ENCODE data around the gene RAB3GAP2.
"Not testable (repeated sequence)": the region's sequence is repeated elsewhere in the genome, so short reads cannot be mapped to it uniquely, and the experiment has no call there.

The RAB3GAP2 gene

DNA sequence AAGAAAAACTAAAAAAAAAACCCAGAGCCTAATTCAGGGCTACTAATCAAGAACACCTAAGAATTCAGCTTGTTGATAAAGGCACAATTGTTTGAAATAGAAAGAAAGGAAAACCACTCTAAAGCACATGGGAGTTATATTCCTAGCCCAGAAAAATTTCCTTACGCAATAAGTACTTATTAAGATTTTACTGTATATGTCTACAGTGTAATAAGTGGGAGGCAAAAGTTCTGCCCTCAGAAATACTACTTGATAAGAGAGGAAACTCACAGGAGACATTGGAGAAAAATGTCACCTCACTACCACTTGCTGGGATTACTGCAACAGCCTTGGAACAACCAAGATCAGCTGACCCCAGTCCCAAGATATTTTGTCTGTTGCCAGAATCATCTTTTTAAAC is 112.2 kb downstream of the RAB3GAP2 start:
- TF ChIP-seq, protein P1, sequence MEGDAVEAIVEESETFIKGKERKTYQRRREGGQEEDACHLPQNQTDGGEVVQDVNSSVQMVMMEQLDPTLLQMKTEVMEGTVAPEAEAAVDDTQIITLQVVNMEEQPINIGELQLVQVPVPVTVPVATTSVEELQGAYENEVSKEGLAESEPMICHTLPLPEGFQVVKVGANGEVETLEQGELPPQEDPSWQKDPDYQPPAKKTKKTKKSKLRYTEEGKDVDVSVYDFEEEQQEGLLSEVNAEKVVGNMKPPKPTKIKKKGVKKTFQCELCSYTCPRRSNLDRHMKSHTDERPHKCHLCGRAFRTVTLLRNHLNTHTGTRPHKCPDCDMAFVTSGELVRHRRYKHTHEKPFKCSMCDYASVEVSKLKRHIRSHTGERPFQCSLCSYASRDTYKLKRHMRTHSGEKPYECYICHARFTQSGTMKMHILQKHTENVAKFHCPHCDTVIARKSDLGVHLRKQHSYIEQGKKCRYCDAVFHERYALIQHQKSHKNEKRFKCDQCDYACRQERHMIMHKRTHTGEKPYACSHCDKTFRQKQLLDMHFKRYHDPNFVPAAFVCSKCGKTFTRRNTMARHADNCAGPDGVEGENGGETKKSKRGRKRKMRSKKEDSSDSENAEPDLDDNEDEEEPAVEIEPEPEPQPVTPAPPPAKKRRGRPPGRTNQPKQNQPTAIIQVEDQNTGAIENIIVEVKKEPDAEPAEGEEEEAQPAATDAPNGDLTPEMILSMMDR (conservative IDR thresholded peaks at IDR 0.05; ENCODE audit: low read depth, low read length): no peak

DNA sequence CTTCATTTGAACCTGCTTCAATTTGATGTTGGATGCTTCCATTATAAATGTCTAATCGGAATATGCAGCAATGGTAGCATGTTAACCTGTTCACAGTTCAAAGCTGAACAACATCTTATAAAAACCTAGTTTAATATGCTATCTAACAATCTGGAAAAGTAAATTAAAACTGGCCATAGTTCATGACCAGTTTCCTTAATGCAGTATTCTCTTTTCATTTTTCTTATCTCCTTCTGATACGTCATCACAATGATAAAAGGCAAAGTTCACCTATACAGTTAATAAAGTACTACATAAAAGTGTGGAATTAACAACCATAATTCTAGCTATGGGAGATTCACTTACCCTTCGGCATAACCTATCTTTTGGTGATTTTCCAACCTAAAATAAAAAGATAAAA is 113.2 kb downstream of the RAB3GAP2 start:
- TF ChIP-seq, protein P1 (conservative IDR thresholded peaks at IDR 0.05; ENCODE audit: low read depth, low read length): no peak
- no peak overlapping the region for H3K4me3 ChIP-seq (ENCODE audit: low read length)
- no peak for DNase-seq (ENCODE audit: low read depth)

More for the DNA sequence above, 112.2 kb downstream of the RAB3GAP2 start:
- DNase-seq (ENCODE audit: low read depth): no peak
- no peak overlapping the region for H3K4me3 ChIP-seq (ENCODE audit: low read length)

GRCh38 chr1:220158530-220158929 is 113.7 kb downstream of the RAB3GAP2 start:
- not testable (repeated sequence) for H3K4me3 ChIP-seq (ENCODE audit: low read length); DNase-seq (ENCODE audit: low read depth)

GRCh38 chr1:220157738-220158137 is 114.5 kb downstream of the RAB3GAP2 start:
- no peak for DNase-seq (ENCODE audit: low read depth)
- no peak overlapping the region for H3K4me3 ChIP-seq (ENCODE audit: low read length)
- TF ChIP-seq, protein P1 (conservative IDR thresholded peaks at IDR 0.05; ENCODE audit: low read depth, low read length): no peak

- H3K4me3 ChIP-seq (ENCODE audit: low read length): no peak overlapping the region
- DNase-seq (ENCODE audit: low read depth): no peak
- TF ChIP-seq, protein P1 (conservative IDR thresholded peaks at IDR 0.05; ENCODE audit: low read depth, low read length): no peak
Measured at GRCh38 chr1:220156620-220157146, 115.6 kb downstream of the RAB3GAP2 start.

DNA sequence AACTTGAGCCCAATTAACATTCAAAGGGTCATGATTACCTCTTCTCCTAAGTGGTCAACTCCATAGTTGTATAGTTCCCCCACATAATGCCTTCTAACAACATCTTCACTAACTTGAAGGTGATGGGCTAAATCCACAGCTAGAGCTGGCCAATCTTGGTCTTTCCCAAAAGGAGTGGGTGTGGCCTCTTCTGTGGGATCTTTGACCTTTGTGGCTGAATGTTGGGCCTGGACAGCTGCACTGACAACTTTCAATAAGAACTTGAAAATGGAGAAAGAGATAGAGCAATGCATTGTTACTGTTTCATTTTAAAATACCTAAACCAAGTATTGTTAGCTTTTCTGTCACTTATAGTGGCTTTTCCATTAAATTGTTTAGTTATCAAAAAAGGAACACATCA is 119.1 kb downstream of the RAB3GAP2 start:
- TF ChIP-seq, protein P1 (conservative IDR thresholded peaks at IDR 0.05; ENCODE audit: low read depth, low read length): no peak
- no peak overlapping the region for H3K4me3 ChIP-seq (ENCODE audit: low read length)
- no peak for DNase-seq (ENCODE audit: low read depth)

- TF ChIP-seq, protein P1 (conservative IDR thresholded peaks at IDR 0.05; ENCODE audit: low read depth, low read length): no peak
- H3K4me3 ChIP-seq (ENCODE audit: low read length): no peak overlapping the region
- DNase-seq (ENCODE audit: low read depth): no peak
Measured at GRCh38 chr1:220151454-220151853, 120.8 kb downstream of the RAB3GAP2 start.

DNA sequence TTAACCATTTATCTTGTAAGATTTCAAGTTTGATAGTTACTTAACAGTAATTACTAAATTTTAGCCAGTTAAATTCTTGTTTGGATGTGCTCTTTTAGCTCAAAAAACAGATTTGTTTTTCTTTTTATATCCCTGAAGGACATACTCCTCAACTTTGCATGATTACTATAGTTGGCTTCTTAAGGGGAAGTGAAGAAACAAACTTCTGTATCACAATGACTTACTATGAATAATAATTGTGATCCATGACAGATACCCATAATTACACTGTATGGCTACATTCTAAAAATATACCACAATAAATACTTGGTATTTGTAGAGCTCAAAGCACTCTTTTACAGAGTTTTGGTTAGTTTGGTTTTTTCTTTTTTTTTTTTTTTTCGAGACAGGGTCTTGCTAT is 122.5 kb downstream of the RAB3GAP2 start:
- no peak overlapping the region for H3K4me3 ChIP-seq (ENCODE audit: low read length)
- TF ChIP-seq, protein P1 (conservative IDR thresholded peaks at IDR 0.05; ENCODE audit: low read depth, low read length): no peak
- DNase-seq (ENCODE audit: low read depth): no peak
